Erythroblast (primary cell): ENCODE results near the gene SLC24A3.

ENCODE experiments used
- GATA1 ChIP-seq: IDR thresholded peaks from 2 replicates; pipeline ENCODE4 v1.6.1; 2011; ENCODE audit warnings: low read depth, mild to moderate bottlenecking, control low read depth, low read length, moderate library complexity
- POLR2A ChIP-seq: IDR thresholded peaks from 2 replicates; pipeline ENCODE4 v1.6.1; 2011; ENCODE audit warnings: mild to moderate bottlenecking, low read length

DNA sequence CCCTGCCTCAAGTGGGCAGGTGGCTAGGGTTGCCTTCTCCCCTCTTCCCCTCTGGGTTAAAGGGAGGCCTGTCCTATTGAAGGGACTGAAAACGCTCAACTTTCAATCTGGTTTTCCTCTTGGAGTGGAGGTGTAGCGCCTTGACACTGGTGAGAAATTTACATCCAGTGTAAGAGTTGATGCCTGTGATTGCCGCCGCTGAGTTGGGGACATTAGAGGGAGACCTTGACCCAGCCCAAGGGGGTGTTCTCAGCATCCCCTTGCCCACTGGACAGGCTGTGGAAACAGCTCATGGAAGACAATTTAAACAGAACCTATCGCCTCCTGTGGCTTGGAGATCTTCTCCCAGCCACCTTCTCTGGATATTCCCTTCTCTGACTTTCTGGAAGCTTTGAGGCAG is 61.6 kb downstream of the SLC24A3 start:
- no peak for TF ChIP-seq POLR2A
- no peak for TF ChIP-seq GATA1
